WTC11 (cell line): ENCODE measurements around the gene ITPR1. TPM values are rescaled to one million over a fixed set of nuclear protein-coding genes. Genes with fewer than 3 reads are reported as not detected.

ENCODE experiments used
- ATAC-seq: fragments of 200-7000 bp; cut with Tn5 transposase; 2 replicates; pipeline ENCODE4 v1.10.0; 2021; ENCODE audit warnings: mild to moderate bottlenecking, moderate library complexity
- CTCF ChIA-PET: fragments of 300-600 bp; sonication (Branson Sonifier 250); formaldehyde crosslinking; loops from one replicate; lab custom pipeline; 2021; ENCODE audit warnings: antibody characterized with exemption; lab: Charles Lee
- POLR2A ChIA-PET: fragments of 350-600 bp; sonication (Branson Sonifier 250); formaldehyde crosslinking; loops from one replicate; lab custom pipeline; 2021; ENCODE audit warnings: antibody characterized with exemption; lab: Charles Lee
- DNase-seq: peaks from one replicate; pipeline ENCODE4 v3.0.0; 2021; ENCODE audit warnings: low spot score
- H3K27ac Mint-ChIP-seq: 2 replicates; pipeline ENCODE4 v1.8.0; 2021; ENCODE audit warnings: mixed read lengths
- H3K27me3 Mint-ChIP-seq: 2 replicates; pipeline ENCODE4 v1.8.0; 2021; ENCODE audit warnings: low read depth, mild to moderate bottlenecking, moderate library complexity, mixed read lengths
- H3K36me3 Mint-ChIP-seq: 2 replicates; pipeline ENCODE4 v1.8.0; 2021; ENCODE audit warnings: mixed read lengths
- H3K4me1 Mint-ChIP-seq: 2 replicates; pipeline ENCODE4 v1.8.0; 2022; ENCODE audit warnings: mixed read lengths
- H3K4me3 Mint-ChIP-seq: 2 replicates; pipeline ENCODE4 v1.8.0; 2021; ENCODE audit warnings: mild to moderate bottlenecking, moderate library complexity, mixed read lengths
- H3K9me3 Mint-ChIP-seq: 2 replicates; pipeline ENCODE4 v1.8.0; 2021; ENCODE audit warnings: mixed read lengths
- CREB1 ChIP-seq: sonication (generic); formaldehyde crosslinking; IDR thresholded peaks from 2 replicates; pipeline ENCODE4 v1.8.0; 2023; ENCODE audit warnings: mild to moderate bottlenecking, missing genetic modification reagents
- E2F1 ChIP-seq: sonication (generic); formaldehyde crosslinking; IDR thresholded peaks from 2 replicates; pipeline ENCODE4 v1.8.0; 2022; ENCODE audit warnings: mild to moderate bottlenecking, missing genetic modification reagents
- E2F4 ChIP-seq: sonication (generic); formaldehyde crosslinking; IDR thresholded peaks from 2 replicates; pipeline ENCODE4 v1.8.1; 2022; ENCODE audit warnings: low read depth, mild to moderate bottlenecking, moderate library complexity, missing genetic modification reagents, borderline replicate concordance
- EMX1 ChIP-seq: fragments of 250-450 bp; sonication (Bioruptor Pico); IDR thresholded peaks from 2 replicates; pipeline ENCODE4 v1.8.0; 2021; ENCODE audit warnings: mild to moderate bottlenecking
- FOXP1 ChIP-seq: sonication (generic); formaldehyde crosslinking; IDR thresholded peaks from 2 replicates; pipeline ENCODE4 v1.8.0; 2022; ENCODE audit warnings: missing genetic modification reagents, mild to moderate bottlenecking, moderate library complexity, borderline replicate concordance
- GRHL2 ChIP-seq: fragments of 250-450 bp; sonication (Bioruptor Pico); IDR thresholded peaks from 2 replicates; pipeline ENCODE4 v1.8.0; 2022; ENCODE audit warnings: mild to moderate bottlenecking, moderate library complexity; ENCODE audit not compliant: insufficient replicate concordance, severe bottlenecking
- HMGA2 ChIP-seq: fragments of 250-450 bp; sonication (Bioruptor Pico); IDR thresholded peaks from 2 replicates; pipeline ENCODE4 v1.4.0; 2021; ENCODE audit warnings: mild to moderate bottlenecking, moderate library complexity
- KAT7 ChIP-seq: sonication (generic); formaldehyde crosslinking; IDR thresholded peaks from 2 replicates; pipeline ENCODE4 v1.8.1; 2023; ENCODE audit warnings: missing genetic modification reagents, mild to moderate bottlenecking, borderline replicate concordance
- MLX ChIP-seq: sonication (generic); formaldehyde crosslinking; IDR thresholded peaks from 2 replicates; pipeline ENCODE4 v1.8.1; 2023; ENCODE audit warnings: mild to moderate bottlenecking, missing genetic modification reagents, moderate library complexity
- MYBL2 ChIP-seq: sonication (generic); formaldehyde crosslinking; IDR thresholded peaks from 2 replicates; pipeline ENCODE4 v1.8.1; 2023; ENCODE audit warnings: mild to moderate bottlenecking, moderate library complexity, missing genetic modification reagents
- NFYB ChIP-seq: sonication (generic); formaldehyde crosslinking; conservative IDR thresholded peaks from 2 replicates; pipeline ENCODE4 v1.8.0; 2022; ENCODE audit warnings: low read depth, missing genetic modification reagents
- NR1H2 ChIP-seq: sonication (generic); formaldehyde crosslinking; IDR thresholded peaks from 2 replicates; pipeline ENCODE4 v1.9.0; 2021; ENCODE audit warnings: mild to moderate bottlenecking, moderate library complexity, missing genetic modification reagents
- NR2C2 ChIP-seq: sonication (generic); formaldehyde crosslinking; IDR thresholded peaks from 2 replicates; pipeline ENCODE4 v1.8.0; 2022; ENCODE audit warnings: mild to moderate bottlenecking, missing genetic modification reagents
- OVOL2 ChIP-seq: fragments of 250-450 bp; sonication (Bioruptor Pico); IDR thresholded peaks from 2 replicates; pipeline ENCODE4 v1.9.0; 2021; ENCODE audit warnings: mild to moderate bottlenecking, borderline replicate concordance
- STAT6 ChIP-seq: sonication (generic); formaldehyde crosslinking; conservative IDR thresholded peaks from 2 replicates; pipeline ENCODE4 v1.8.1; 2023; ENCODE audit warnings: mild to moderate bottlenecking, low read depth, missing genetic modification reagents, moderate library complexity
- ZBTB43 ChIP-seq: sonication (generic); formaldehyde crosslinking; IDR thresholded peaks from 2 replicates; pipeline ENCODE4 v1.8.1; 2023; ENCODE audit warnings: mild to moderate bottlenecking, missing genetic modification reagents
- ZMAT4 ChIP-seq: fragments of 250-450 bp; sonication (Bioruptor Pico); IDR thresholded peaks from 2 replicates; pipeline ENCODE4 v1.9.0; 2021; ENCODE audit warnings: mild to moderate bottlenecking
- ZNF232 ChIP-seq: sonication (generic); formaldehyde crosslinking; IDR thresholded peaks from 2 replicates; pipeline ENCODE4 v1.8.0; 2022; ENCODE audit warnings: mild to moderate bottlenecking, missing genetic modification reagents
- ZNF281 ChIP-seq: sonication (generic); formaldehyde crosslinking; IDR thresholded peaks from 2 replicates; pipeline ENCODE4 v1.8.0; 2023; ENCODE audit warnings: mild to moderate bottlenecking, missing genetic modification reagents
- ZNF423 ChIP-seq: fragments of 250-450 bp; sonication (Bioruptor Pico); IDR thresholded peaks from 2 replicates; pipeline ENCODE4 v2.1.2; 2022; ENCODE audit warnings: mild to moderate bottlenecking, moderate library complexity
- total RNA-seq: library from RNA; stranded (reverse); gene quantifications from 3 replicates; pipeline ENCODE4 v1.2.3, GENCODE V29; 2021

Gene ITPR1
- total RNA-seq, 1 experiment from 2014 or later: 11.8 TPM

GRCh38 chr3:4574426-4574965, 81.3 kb downstream of the ITPR1 start:
- peaks cover 5% of the 10 kb centered on the region for H3K4me1 Mint-ChIP-seq
- no peak overlapping the region for H3K27ac Mint-ChIP-seq
- no peak for TF ChIP-seq STAT6 (CRISPR knock-in tag)
- no peak for TF ChIP-seq FOXP1 (CRISPR knock-in tag)
- no peak for TF ChIP-seq NR1H2 (CRISPR knock-in tag)
- TF ChIP-seq MYBL2: no peak
- no peak for TF ChIP-seq ZNF232
- TF ChIP-seq ZNF423 (CRISPR knock-in tag): no peak
- TF ChIP-seq EMX1 (CRISPR knock-in tag): no peak
- no peak for TF ChIP-seq ZBTB43 (CRISPR knock-in tag)
- TF ChIP-seq ZMAT4: no peak
- TF ChIP-seq OVOL2 (CRISPR knock-in tag): no peak
- TF ChIP-seq MLX: no peak
- no peak for TF ChIP-seq ZNF281 (CRISPR knock-in tag)
- TF ChIP-seq NFYB (CRISPR knock-in tag): no peak
- TF ChIP-seq E2F1 (CRISPR knock-in tag): no peak
- TF ChIP-seq GRHL2 (CRISPR knock-in tag): no peak
- no peak for TF ChIP-seq E2F4 (CRISPR knock-in tag)
- TF ChIP-seq CREB1 (CRISPR knock-in tag): no peak
- TF ChIP-seq NR2C2: no peak
- TF ChIP-seq HMGA2: no peak
- TF ChIP-seq KAT7 (CRISPR knock-in tag): no peak
- no peak overlapping the region for H3K4me3 Mint-ChIP-seq
- no peak for ATAC-seq
- no peaks in the 10 kb centered on the region for H3K9me3 Mint-ChIP-seq
- H3K27me3 Mint-ChIP-seq: no peaks in the 10 kb centered on the region
- ChIA-PET POLR2A (no interaction called here), CTCF (no interaction called here)
- no peaks in the 10 kb centered on the region for H3K36me3 Mint-ChIP-seq
- DNase-seq: no peak
